ENCODE data around the gene EML4. TPM values are rescaled to one million over a fixed set of nuclear protein-coding genes. Genes with fewer than 3 reads are reported as not detected.

Gene EML4
- total RNA-seq, 4 donors from 2014 or later: 20.8 to 29.8 (median 25.3) TPM

DNA sequence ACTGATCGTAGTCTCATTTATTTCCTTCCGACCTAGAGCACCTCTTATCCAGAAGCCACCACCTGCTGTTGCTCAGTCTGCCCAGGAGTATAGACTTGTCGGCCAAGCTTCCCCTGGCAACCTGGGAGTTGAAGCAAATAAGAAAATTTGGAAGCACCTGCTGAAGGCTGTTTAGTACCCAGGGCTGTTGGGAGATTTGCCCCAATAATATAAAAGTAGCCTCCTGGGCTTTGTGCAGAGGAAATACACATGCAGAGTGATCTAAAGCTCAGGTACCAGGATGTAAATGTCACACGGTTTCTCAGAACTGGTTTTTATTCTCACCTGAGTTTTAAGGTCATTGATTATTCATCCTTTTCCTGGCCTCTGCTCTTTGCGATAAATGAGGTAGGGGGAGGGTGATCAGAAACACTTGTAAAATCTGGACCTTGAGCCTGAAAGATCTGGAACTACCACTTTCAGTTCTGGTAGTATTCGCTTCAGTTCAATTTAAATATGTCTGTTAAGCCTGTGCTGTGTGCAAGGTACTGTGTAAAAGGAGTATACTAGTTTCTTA lies 192.7 kb downstream of the EML4 start:
- WGBS, 2 donors: 27 to 29% methylated on average over 6 of the region's 6 CpGs
- Histone ChIP-seq H3K4me3 (peak overlapping the region; percentile 20 to 100 (median 98)), H3K27ac (peak overlapping the region in 3 of 4 donors; percentile 91 to 97 (median 93)), H3K9me3 (no peaks in the 10 kb centered on the region), H3K36me3 (no peaks in the 10 kb centered on the region), H3K4me1 (peaks cover 0 to 42% (median 15%) of the 10 kb centered on the region in 4 donors), H3K27me3 (no peaks in the 10 kb centered on the region)
- no peak for DNase-seq (ENCODE audit: low spot score in 2 of 2)
- TF ChIP-seq EP300 (IDR thresholded peaks at IDR 0.05) (no peak), POLR2A (IDR thresholded peaks at IDR 0.05) (no peak)
- TF ChIP-seq, protein P1, sequence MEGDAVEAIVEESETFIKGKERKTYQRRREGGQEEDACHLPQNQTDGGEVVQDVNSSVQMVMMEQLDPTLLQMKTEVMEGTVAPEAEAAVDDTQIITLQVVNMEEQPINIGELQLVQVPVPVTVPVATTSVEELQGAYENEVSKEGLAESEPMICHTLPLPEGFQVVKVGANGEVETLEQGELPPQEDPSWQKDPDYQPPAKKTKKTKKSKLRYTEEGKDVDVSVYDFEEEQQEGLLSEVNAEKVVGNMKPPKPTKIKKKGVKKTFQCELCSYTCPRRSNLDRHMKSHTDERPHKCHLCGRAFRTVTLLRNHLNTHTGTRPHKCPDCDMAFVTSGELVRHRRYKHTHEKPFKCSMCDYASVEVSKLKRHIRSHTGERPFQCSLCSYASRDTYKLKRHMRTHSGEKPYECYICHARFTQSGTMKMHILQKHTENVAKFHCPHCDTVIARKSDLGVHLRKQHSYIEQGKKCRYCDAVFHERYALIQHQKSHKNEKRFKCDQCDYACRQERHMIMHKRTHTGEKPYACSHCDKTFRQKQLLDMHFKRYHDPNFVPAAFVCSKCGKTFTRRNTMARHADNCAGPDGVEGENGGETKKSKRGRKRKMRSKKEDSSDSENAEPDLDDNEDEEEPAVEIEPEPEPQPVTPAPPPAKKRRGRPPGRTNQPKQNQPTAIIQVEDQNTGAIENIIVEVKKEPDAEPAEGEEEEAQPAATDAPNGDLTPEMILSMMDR (IDR thresholded peaks at IDR 0.05): no peak

DNA sequence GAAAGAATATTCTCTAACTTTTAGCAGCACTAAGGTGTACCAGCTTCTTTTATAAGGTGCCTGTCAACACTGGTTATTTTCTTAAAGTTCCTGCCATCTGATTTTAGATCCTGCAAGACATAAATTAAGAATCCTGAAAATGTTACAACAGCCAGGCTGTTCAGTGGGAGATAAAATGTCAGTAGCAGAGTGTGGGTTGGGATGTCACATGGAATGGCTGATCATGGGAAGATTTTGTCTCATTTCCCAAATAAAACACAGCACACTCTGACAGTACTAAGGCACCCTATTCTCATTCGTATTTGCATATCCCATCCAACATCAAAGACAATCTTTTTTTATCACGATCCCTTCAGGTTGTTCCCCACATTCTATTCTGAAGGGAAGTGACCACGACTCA lies 194.3 kb downstream of the EML4 start:
- DNase-seq (ENCODE audit: low spot score in 2 of 2): no peak
- TF ChIP-seq POLR2A (IDR thresholded peaks at IDR 0.05): no peak
- no peak for TF ChIP-seq EP300 (IDR thresholded peaks at IDR 0.05)
- TF ChIP-seq, protein P1 (IDR thresholded peaks at IDR 0.05): no peak

GRCh38 chr2:42364658-42365057 lies 195.5 kb downstream of the EML4 start:
- 51 to 64% methylated on average over 3 of the region's 3 CpGs for WGBS, 2 donors
- no peak overlapping the region for H3K27ac ChIP-seq
- TF ChIP-seq, protein P1 (IDR thresholded peaks at IDR 0.05): no peak
- no peak for TF ChIP-seq EP300 (IDR thresholded peaks at IDR 0.05)
- TF ChIP-seq POLR2A (IDR thresholded peaks at IDR 0.05): no peak
- peaks cover 0 to 33% (median 6%) of the 10 kb centered on the region in 4 donors for H3K4me1 ChIP-seq
- no peaks in the 10 kb centered on the region for H3K27me3 ChIP-seq
- no peak overlapping the region for H3K4me3 ChIP-seq
- no peak for DNase-seq (ENCODE audit: low spot score in 2 of 2)
- no peaks in the 10 kb centered on the region for H3K36me3 ChIP-seq
- no peaks in the 10 kb centered on the region for H3K9me3 ChIP-seq

More for the DNA sequence above, 194.3 kb downstream of the EML4 start:
- 84% methylated on average over 3 of the region's 3 CpGs for WGBS, 2 donors
- Histone ChIP-seq H3K27me3 (no peaks in the 10 kb centered on the region), H3K27ac (no peak overlapping the region), H3K4me1 (peaks cover 0 to 37% (median 14%) of the 10 kb centered on the region in 4 donors), H3K36me3 (no peaks in the 10 kb centered on the region), H3K4me3 (no peak overlapping the region), H3K9me3 (no peaks in the 10 kb centered on the region)

GRCh38 chr2:42366411-42366810 lies 197.3 kb downstream of the EML4 start:
- H3K4me1 ChIP-seq: peaks cover 0 to 27% (median 5%) of the 10 kb centered on the region in 4 donors
- DNase-seq (ENCODE audit: low spot score in 2 of 2): no peak
- no peaks in the 10 kb centered on the region for H3K9me3 ChIP-seq
- TF ChIP-seq, protein P1 (IDR thresholded peaks at IDR 0.05): no peak
- no peak for TF ChIP-seq EP300 (IDR thresholded peaks at IDR 0.05)
- no peaks in the 10 kb centered on the region for H3K36me3 ChIP-seq
- H3K4me3 ChIP-seq: no peak overlapping the region
- H3K27me3 ChIP-seq: no peaks in the 10 kb centered on the region
- no peak overlapping the region for H3K27ac ChIP-seq

DNA sequence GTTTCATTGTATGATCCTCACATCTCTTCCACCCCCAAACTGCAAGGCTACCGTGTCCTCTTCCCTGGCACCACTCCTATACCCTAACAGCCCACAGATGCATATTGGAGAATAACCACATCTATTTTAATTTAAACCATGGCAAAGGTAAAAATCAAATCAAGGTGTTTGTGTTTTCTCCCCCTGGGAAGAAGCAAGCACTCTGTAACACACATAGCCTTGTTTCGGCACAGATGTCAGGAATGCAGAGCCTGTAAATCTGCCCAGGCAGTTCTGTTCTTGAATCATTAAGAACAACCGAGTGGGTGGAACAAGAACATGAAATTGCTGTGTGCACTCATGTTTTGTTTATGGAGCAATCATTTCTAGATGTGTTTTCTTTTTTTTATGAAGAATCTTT lies 198.7 kb downstream of the EML4 start:
- DNase-seq (ENCODE audit: low spot score in 2 of 2): no peak
- Histone ChIP-seq H3K9me3 (no peaks in the 10 kb centered on the region), H3K27ac (peak overlapping the region in 3 of 4 donors; percentile 8 to 55 (median 50)), H3K4me1 (peaks cover 0 to 28% (median 3%) of the 10 kb centered on the region in 4 donors), H3K4me3 (no peak overlapping the region), H3K27me3 (no peaks in the 10 kb centered on the region), H3K36me3 (no peaks in the 10 kb centered on the region)
- TF ChIP-seq POLR2A (IDR thresholded peaks at IDR 0.05) (no peak), EP300 (IDR thresholded peaks at IDR 0.05) (no peak)
- TF ChIP-seq, protein P1 (IDR thresholded peaks at IDR 0.05): no peak
- 17 to 20% methylated on average over 3 of the region's 3 CpGs for WGBS, 2 donors

Measured in tibial nerve (tissue), 4 donors.